Prostate gland (tissue), 2 donors: ENCODE data around the gene TMPRSS6.

Source experiments
- POLR2A ChIP-seq: fragments of 450-650 bp; IDR thresholded peaks from one replicate; pipeline ENCODE4 v1.6.1; 2016; ENCODE audit warnings: antibody characterized with exemption, mild to moderate bottlenecking
- POLR2AphosphoS5 ChIP-seq: sonication (generic); formaldehyde crosslinking; IDR thresholded peaks from one replicate; pipeline ENCODE4 v1.6.1; 2017; ENCODE audit warnings: antibody characterized with exemption
- TF ChIP-seq, protein P1 (sequence below), 4 experiments: fragments of 200-600 bp in 2 of 4; fragments of 450-650 bp in 2 of 4; sonication (generic) in 2 of 4; IDR thresholded peaks; 1 replicate in 3 of 4; 2 replicates in 1 of 4; pipeline ENCODE4 v1.5.1; 2016 to 2019; ENCODE audit warnings: antibody characterized with exemption in 4 of 4, mild to moderate bottlenecking in 2 of 4, moderate library complexity in 2 of 4

DNA sequence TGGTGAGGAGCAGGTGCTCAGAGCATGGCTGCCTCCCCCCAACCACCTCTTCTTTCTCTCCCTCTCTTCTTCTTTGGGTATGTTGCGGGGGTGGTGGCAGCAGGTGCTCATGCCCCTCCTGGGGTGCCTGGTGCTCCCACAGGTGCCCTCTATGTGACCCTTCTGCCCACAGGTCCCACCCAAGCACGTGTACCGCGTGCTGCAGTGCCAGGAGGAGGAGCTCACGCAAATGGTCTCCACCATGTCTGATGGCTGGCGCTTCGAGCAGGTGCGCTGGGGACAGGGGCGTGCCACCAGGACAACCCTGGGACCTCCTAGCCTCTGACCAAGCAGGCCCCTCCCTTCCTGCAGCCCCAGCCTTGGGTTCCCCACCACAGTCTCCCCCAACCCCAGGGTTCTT, 52.3 kb downstream of the TMPRSS6 start:
- TF ChIP-seq, protein P1, sequence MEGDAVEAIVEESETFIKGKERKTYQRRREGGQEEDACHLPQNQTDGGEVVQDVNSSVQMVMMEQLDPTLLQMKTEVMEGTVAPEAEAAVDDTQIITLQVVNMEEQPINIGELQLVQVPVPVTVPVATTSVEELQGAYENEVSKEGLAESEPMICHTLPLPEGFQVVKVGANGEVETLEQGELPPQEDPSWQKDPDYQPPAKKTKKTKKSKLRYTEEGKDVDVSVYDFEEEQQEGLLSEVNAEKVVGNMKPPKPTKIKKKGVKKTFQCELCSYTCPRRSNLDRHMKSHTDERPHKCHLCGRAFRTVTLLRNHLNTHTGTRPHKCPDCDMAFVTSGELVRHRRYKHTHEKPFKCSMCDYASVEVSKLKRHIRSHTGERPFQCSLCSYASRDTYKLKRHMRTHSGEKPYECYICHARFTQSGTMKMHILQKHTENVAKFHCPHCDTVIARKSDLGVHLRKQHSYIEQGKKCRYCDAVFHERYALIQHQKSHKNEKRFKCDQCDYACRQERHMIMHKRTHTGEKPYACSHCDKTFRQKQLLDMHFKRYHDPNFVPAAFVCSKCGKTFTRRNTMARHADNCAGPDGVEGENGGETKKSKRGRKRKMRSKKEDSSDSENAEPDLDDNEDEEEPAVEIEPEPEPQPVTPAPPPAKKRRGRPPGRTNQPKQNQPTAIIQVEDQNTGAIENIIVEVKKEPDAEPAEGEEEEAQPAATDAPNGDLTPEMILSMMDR (IDR thresholded peaks at IDR 0.05), result no peak
- no peak for TF ChIP-seq POLR2AphosphoS5
- no peak for TF ChIP-seq POLR2A
